ENCODE measurements around the gene PTPRG. TPM values are rescaled to one million over a fixed set of nuclear protein-coding genes. Genes with fewer than 3 reads are reported as not detected.
A peak's percentile ranks its signal among the peaks of the same experiment; 100 is the strongest.

PTPRG gene
- total RNA-seq, 2 donors from 2014 or later: 26.0 to 26.3 TPM

DNA sequence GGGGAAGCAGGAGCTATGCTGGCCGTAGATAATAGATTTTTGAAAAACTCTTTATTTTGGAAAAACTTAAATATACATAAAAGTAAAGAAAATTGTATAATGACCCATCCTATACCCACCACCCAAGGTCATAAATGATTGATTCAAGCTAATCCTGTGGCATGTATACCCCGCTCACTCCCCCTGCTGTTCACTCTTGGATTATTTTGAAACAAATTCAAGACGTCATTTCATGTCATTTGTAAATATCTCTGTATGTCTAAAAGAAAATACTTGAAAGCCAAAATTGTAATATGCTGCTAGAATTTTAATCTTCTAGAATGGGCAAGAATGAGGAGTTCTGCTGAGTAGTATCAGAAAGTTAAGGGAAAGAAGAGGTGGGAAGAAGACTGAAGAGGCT lies 570.2 kb downstream of the PTPRG start:
- no peak overlapping the region for H3K27ac ChIP-seq
- no peak for DNase-seq
- no peaks in the 10 kb centered on the region for H3K9me3 ChIP-seq
- no peaks in the 10 kb centered on the region for H3K27me3 ChIP-seq
- H3K9ac ChIP-seq (ENCODE audit: low read depth in 2 of 2, low read length in 2 of 2): no peak overlapping the region
- H3K4me1 ChIP-seq: no peaks in the 10 kb centered on the region
- no peak overlapping the region for H3K4me3 ChIP-seq
- intact Hi-C loops (cut with DNase I): no loop called here
- H3K36me3 ChIP-seq: no peaks in the 10 kb centered on the region
- TF ChIP-seq, protein P1, sequence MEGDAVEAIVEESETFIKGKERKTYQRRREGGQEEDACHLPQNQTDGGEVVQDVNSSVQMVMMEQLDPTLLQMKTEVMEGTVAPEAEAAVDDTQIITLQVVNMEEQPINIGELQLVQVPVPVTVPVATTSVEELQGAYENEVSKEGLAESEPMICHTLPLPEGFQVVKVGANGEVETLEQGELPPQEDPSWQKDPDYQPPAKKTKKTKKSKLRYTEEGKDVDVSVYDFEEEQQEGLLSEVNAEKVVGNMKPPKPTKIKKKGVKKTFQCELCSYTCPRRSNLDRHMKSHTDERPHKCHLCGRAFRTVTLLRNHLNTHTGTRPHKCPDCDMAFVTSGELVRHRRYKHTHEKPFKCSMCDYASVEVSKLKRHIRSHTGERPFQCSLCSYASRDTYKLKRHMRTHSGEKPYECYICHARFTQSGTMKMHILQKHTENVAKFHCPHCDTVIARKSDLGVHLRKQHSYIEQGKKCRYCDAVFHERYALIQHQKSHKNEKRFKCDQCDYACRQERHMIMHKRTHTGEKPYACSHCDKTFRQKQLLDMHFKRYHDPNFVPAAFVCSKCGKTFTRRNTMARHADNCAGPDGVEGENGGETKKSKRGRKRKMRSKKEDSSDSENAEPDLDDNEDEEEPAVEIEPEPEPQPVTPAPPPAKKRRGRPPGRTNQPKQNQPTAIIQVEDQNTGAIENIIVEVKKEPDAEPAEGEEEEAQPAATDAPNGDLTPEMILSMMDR (IDR thresholded peaks at IDR 0.05): peak; percentile 15

DNA sequence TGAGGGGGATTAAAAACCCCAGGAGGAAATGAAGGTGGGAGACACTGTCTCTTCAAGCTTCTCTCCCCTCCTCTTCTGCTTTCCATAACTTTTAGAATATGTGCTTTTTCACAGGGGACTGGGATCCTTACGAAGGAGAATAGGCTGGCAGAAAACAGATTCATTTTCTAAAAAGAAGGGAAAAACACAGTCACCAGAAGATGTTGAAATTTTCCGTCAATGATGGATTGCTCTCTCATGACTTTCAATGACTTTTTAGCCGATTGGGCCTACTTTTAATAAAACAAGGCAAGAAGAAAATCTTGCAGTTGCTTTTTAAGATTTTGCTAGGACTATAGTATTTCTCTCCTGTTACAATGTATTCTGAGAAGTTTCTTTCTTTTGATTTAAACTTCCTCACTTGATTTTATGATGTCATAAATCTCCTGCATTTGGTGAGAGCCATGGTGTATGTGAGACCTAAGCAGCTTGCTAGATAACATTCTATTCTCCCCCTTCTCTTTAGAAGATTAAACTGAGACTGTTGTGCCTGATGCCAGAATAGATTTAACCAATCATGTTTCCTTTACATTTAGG lies 570.7 kb downstream of the PTPRG start:
- DNase-seq: no peak
- no peaks in the 10 kb centered on the region for H3K27me3 ChIP-seq
- H3K9ac ChIP-seq (ENCODE audit: low read depth in 2 of 2, low read length in 2 of 2): no peak overlapping the region
- TF ChIP-seq, protein P1 (IDR thresholded peaks at IDR 0.05): no peak
- no peak overlapping the region for H3K27ac ChIP-seq
- no peaks in the 10 kb centered on the region for H3K4me1 ChIP-seq
- H3K4me3 ChIP-seq: no peak overlapping the region
- no peaks in the 10 kb centered on the region for H3K9me3 ChIP-seq
- no peaks in the 10 kb centered on the region for H3K36me3 ChIP-seq
- intact Hi-C loops (cut with DNase I): no loop called here

DNA sequence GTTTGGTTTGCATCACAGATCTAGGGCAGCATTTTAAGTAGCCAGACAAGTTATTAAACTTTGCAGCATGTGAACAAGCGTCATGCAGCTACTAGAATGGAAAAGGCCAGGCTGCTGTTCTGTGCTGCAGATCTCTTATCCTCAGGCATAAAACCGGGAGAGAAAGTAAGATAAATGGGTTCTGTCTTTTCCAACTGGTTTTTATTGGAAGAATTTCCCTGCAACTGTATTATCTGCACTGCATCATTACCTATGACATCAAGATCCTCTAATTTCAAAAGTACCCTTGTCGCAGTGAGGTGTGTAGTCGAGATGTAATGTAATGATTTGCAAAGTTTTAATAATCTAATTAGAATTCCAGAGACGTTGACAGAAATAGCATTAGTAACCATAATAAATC lies 571.6 kb downstream of the PTPRG start:
- no peaks in the 10 kb centered on the region for H3K36me3 ChIP-seq
- TF ChIP-seq, protein P1 (IDR thresholded peaks at IDR 0.05): no peak
- no peak overlapping the region for H3K4me3 ChIP-seq
- DNase-seq: no peak
- no peaks in the 10 kb centered on the region for H3K27me3 ChIP-seq
- intact Hi-C loops (cut with DNase I): no loop called here
- no peaks in the 10 kb centered on the region for H3K4me1 ChIP-seq
- no peak overlapping the region for H3K9ac ChIP-seq (ENCODE audit: low read depth in 2 of 2, low read length in 2 of 2)
- no peaks in the 10 kb centered on the region for H3K9me3 ChIP-seq
- H3K27ac ChIP-seq: no peak overlapping the region

DNA sequence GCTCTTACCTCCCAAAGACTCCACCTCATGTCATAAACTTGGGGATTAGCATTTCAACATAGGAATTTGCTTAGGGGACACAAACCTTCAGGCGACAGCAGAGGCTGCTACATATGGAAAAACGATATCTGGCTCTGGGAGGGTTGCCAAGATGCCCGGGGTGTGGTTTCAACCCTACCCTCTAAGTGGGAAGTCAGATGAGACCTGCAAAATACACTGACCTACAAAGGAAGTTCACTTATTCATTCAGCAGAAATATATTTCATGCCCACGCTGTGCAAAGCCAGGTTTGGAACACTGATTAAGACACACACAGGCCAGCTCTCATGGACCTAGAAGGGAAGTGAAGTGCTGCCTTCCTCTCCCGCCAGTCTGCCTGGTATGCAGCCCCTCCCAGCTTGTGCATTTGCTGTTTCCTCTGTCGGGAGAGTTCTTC lies 572.7 kb downstream of the PTPRG start:
- Histone ChIP-seq H3K4me1 (no peaks in the 10 kb centered on the region), H3K27ac (no peak overlapping the region), H3K27me3 (no peaks in the 10 kb centered on the region), H3K4me3 (no peak overlapping the region), H3K9ac (ENCODE audit: low read depth in 2 of 2, low read length in 2 of 2) (no peak overlapping the region), H3K36me3 (no peaks in the 10 kb centered on the region), H3K9me3 (no peaks in the 10 kb centered on the region)
- TF ChIP-seq, protein P1 (IDR thresholded peaks at IDR 0.05): no peak
- intact Hi-C loops (cut with DNase I): no loop called here
- DNase-seq: peak; percentile 78

DNA sequence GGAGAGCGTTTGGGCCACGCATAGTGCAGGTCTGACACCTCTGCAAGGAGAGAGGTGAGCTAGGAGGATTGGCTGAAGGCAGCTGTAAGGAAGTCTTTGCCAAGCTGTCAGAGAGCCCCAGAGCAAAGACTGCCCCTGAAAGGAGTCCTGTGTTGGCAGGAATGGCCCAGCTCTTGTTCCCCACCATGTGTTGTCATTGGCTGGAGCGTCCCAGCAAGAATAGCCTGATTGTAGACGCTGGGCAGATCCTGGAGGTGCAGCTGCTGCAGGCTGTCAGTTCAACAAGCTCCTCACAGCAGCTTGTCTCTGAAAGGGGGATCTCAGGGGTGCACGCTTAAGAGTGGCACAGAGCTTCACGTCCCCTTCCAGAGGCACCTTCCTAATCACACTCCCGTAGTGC lies 574.4 kb downstream of the PTPRG start:
- Histone ChIP-seq H3K9ac (ENCODE audit: low read depth in 2 of 2, low read length in 2 of 2) (no peak overlapping the region), H3K9me3 (no peaks in the 10 kb centered on the region), H3K36me3 (no peaks in the 10 kb centered on the region), H3K4me1 (no peaks in the 10 kb centered on the region), H3K27ac (no peak overlapping the region), H3K4me3 (no peak overlapping the region), H3K27me3 (no peaks in the 10 kb centered on the region)
- TF ChIP-seq, protein P1 (IDR thresholded peaks at IDR 0.05): no peak
- intact Hi-C loops (cut with DNase I): no loop called here
- no peak for DNase-seq
